SJSA1 (cell line): Measurements from ENCODE around the gene IL1RAP. TPM values are rescaled to one million over a fixed set of nuclear protein-coding genes. Genes with fewer than 3 reads are reported as not detected.

Experiments
- DNase-seq, 2 experiments: peaks; one replicate each; pipeline ENCODE4 v3.0.0-alpha.2; 2015 to 2020; ENCODE audit warnings: low spot score in 2 of 2, low read depth in 1 of 2
- H3K27ac ChIP-seq: fragments of 250-450 bp; sonication (Bioruptor Pico); 2 replicates; pipeline ENCODE4 v1.5.1; 2020; ENCODE audit warnings: mild to moderate bottlenecking, moderate library complexity
- H3K27me3 ChIP-seq: fragments of 250-450 bp; sonication (Bioruptor Pico); replicated peaks from 2 replicates; pipeline ENCODE4 v1.5.1; 2020; ENCODE audit warnings: mild to moderate bottlenecking, moderate library complexity
- H3K36me3 ChIP-seq: fragments of 250-450 bp; sonication (Bioruptor Pico); 2 replicates; pipeline ENCODE4 v1.5.1; 2020; ENCODE audit warnings: mild to moderate bottlenecking
- H3K4me1 ChIP-seq: fragments of 250-450 bp; sonication (Bioruptor Pico); replicated peaks from 2 replicates; pipeline ENCODE4 v1.6.1; 2021; ENCODE audit warnings: mild to moderate bottlenecking
- H3K4me3 ChIP-seq: fragments of 250-450 bp; sonication (Bioruptor Pico); 2 replicates; pipeline ENCODE4 v1.5.1; 2020; ENCODE audit warnings: mild to moderate bottlenecking
- H3K9me3 ChIP-seq: fragments of 250-450 bp; sonication (Bioruptor Pico); replicated peaks from 2 replicates; pipeline ENCODE4 v1.5.1; 2020; ENCODE audit warnings: mild to moderate bottlenecking
- total RNA-seq: library from RNA; depleted of rRNA; stranded (reverse); fragments of >200 nt; shearing (Covaris generic); gene quantifications from 2 replicates; pipeline ENCODE4 v1.2.3, GENCODE V29; 2014

IL1RAP gene
- total RNA-seq, 1 experiment from 2014 or later = 29.6 TPM

- Histone ChIP-seq H3K4me1 (peaks cover 3% of the 10 kb centered on the region), H3K9me3 (no peaks in the 10 kb centered on the region), H3K27ac (no peak overlapping the region), H3K4me3 (no peak overlapping the region), H3K36me3 (peaks cover 9% of the 10 kb centered on the region; the same call in 1 of the 2 replicates), H3K27me3 (no peaks in the 10 kb centered on the region)
- DNase-seq = no peak
These were observed 44.4 kb downstream of the IL1RAP start for GRCh38 chr3:190558316-190558715.

GRCh38 chr3:190558796-190559195 is 44.9 kb downstream of the IL1RAP start:
- no peak overlapping the region for H3K4me3 ChIP-seq
- H3K27me3 ChIP-seq = no peaks in the 10 kb centered on the region
- no peak overlapping the region for H3K27ac ChIP-seq
- DNase-seq = no peak
- H3K9me3 ChIP-seq = no peaks in the 10 kb centered on the region
- H3K4me1 ChIP-seq = peaks cover 4% of the 10 kb centered on the region
- H3K36me3 ChIP-seq = peaks cover 9% of the 10 kb centered on the region; the same call in 1 of the 2 replicates

- Histone ChIP-seq H3K27me3 (no peaks in the 10 kb centered on the region), H3K36me3 (peaks cover 12% of the 10 kb centered on the region; the same call in 1 of the 2 replicates), H3K4me3 (no peak overlapping the region), H3K9me3 (no peaks in the 10 kb centered on the region), H3K27ac (no peak overlapping the region), H3K4me1 (peaks cover 4% of the 10 kb centered on the region)
- no peak for DNase-seq
These were observed 46.4 kb downstream of the IL1RAP start for GRCh38 chr3:190560013-190560895.

- DNase-seq = no peak
- Histone ChIP-seq H3K4me1 (peaks cover 20% of the 10 kb centered on the region), H3K27me3 (no peaks in the 10 kb centered on the region), H3K36me3 (peaks cover 9% of the 10 kb centered on the region; the same call in 1 of the 2 replicates), H3K4me3 (no peak overlapping the region), H3K27ac (no peak overlapping the region), H3K9me3 (no peaks in the 10 kb centered on the region)
These were observed 49.1 kb downstream of the IL1RAP start for GRCh38 chr3:190562866-190563510.

- Histone ChIP-seq H3K9me3 (no peaks in the 10 kb centered on the region), H3K4me3 (no peak overlapping the region), H3K27me3 (no peaks in the 10 kb centered on the region), H3K27ac (no peak overlapping the region), H3K4me1 (peaks cover 20% of the 10 kb centered on the region), H3K36me3 (peaks cover 8% of the 10 kb centered on the region; the same call in 1 of the 2 replicates)
- DNase-seq = no peak
These were observed 50.3 kb downstream of the IL1RAP start for GRCh38 chr3:190564175-190564574.

- peak; percentile 96 to 97 for DNase-seq
- Histone ChIP-seq H3K27me3 (no peaks in the 10 kb centered on the region), H3K36me3 (peaks cover 8% of the 10 kb centered on the region; the same call in 1 of the 2 replicates), H3K27ac (peak overlapping the region; percentile 89), H3K4me3 (no peak overlapping the region), H3K4me1 (peaks cover 20% of the 10 kb centered on the region), H3K9me3 (no peaks in the 10 kb centered on the region)
These were observed 52.4 kb downstream of the IL1RAP start for GRCh38 chr3:190566043-190566933.

GRCh38 chr3:190568036-190568435 is 54.2 kb downstream of the IL1RAP start:
- H3K27me3 ChIP-seq = no peaks in the 10 kb centered on the region
- no peak for DNase-seq
- no peak overlapping the region for H3K27ac ChIP-seq
- H3K36me3 ChIP-seq = peaks cover 8% of the 10 kb centered on the region; the same call in 1 of the 2 replicates
- peaks cover 20% of the 10 kb centered on the region for H3K4me1 ChIP-seq
- H3K9me3 ChIP-seq = no peaks in the 10 kb centered on the region
- H3K4me3 ChIP-seq = no peak overlapping the region

- Histone ChIP-seq H3K27ac (no peak overlapping the region), H3K4me3 (no peak overlapping the region), H3K9me3 (no peaks in the 10 kb centered on the region), H3K27me3 (0 out of 2 replicates have a peak, but pooled peaks cover 2% of the 10 kb centered on the region), H3K36me3 (no peaks in the 10 kb centered on the region), H3K4me1 (no peaks in the 10 kb centered on the region)
- DNase-seq = no peak
These were observed 60.6 kb downstream of the IL1RAP start for GRCh38 chr3:190574473-190574872.

- 0 out of 2 replicates have a peak, but pooled peaks cover 2% of the 10 kb centered on the region for H3K27me3 ChIP-seq
- H3K9me3 ChIP-seq = no peaks in the 10 kb centered on the region
- no peak overlapping the region for H3K27ac ChIP-seq
- no peak for DNase-seq
- H3K4me3 ChIP-seq = no peak overlapping the region
- H3K36me3 ChIP-seq = no peaks in the 10 kb centered on the region
- H3K4me1 ChIP-seq = peaks cover 5% of the 10 kb centered on the region
These were observed 61.7 kb downstream of the IL1RAP start for GRCh38 chr3:190575437-190576185.

- peaks cover 17% of the 10 kb centered on the region for H3K4me1 ChIP-seq
- no peak overlapping the region for H3K27ac ChIP-seq
- no peak overlapping the region for H3K4me3 ChIP-seq
- H3K36me3 ChIP-seq = no peaks in the 10 kb centered on the region
- no peaks in the 10 kb centered on the region for H3K9me3 ChIP-seq
- DNase-seq = no peak
- H3K27me3 ChIP-seq = 0 out of 2 replicates have a peak, but pooled peaks cover 2% of the 10 kb centered on the region
These were observed 63.3 kb downstream of the IL1RAP start for GRCh38 chr3:190577225-190577624.

GRCh38 chr3:190579514-190580137 is 65.7 kb downstream of the IL1RAP start:
- Histone ChIP-seq H3K4me3 (no peak overlapping the region), H3K27me3 (no peaks in the 10 kb centered on the region), H3K27ac (no peak overlapping the region), H3K4me1 (peaks cover 17% of the 10 kb centered on the region), H3K36me3 (no peaks in the 10 kb centered on the region), H3K9me3 (no peaks in the 10 kb centered on the region)
- no peak for DNase-seq

- no peaks in the 10 kb centered on the region for H3K27me3 ChIP-seq
- H3K36me3 ChIP-seq = no peaks in the 10 kb centered on the region
- H3K9me3 ChIP-seq = no peaks in the 10 kb centered on the region
- no peak overlapping the region for H3K4me3 ChIP-seq
- peaks cover 20% of the 10 kb centered on the region for H3K4me1 ChIP-seq
- no peak overlapping the region; the same call in 1 of the 2 replicates for H3K27ac ChIP-seq
- no peak for DNase-seq
These were observed 66.5 kb downstream of the IL1RAP start for GRCh38 chr3:190580417-190580816.
